Germinal center (tissue), 1 donor: ENCODE results near the gene YES1.
"Not testable (repeated sequence)": the region's sequence is repeated elsewhere in the genome, so short reads cannot be mapped to it uniquely, and the experiment has no call there.

Source experiments
- DNase-seq: peaks from one replicate; pipeline ENCODE4 v3.0.0; 2012; ENCODE audit warnings: mixed read lengths, low spot score

Gene YES1

DNA sequence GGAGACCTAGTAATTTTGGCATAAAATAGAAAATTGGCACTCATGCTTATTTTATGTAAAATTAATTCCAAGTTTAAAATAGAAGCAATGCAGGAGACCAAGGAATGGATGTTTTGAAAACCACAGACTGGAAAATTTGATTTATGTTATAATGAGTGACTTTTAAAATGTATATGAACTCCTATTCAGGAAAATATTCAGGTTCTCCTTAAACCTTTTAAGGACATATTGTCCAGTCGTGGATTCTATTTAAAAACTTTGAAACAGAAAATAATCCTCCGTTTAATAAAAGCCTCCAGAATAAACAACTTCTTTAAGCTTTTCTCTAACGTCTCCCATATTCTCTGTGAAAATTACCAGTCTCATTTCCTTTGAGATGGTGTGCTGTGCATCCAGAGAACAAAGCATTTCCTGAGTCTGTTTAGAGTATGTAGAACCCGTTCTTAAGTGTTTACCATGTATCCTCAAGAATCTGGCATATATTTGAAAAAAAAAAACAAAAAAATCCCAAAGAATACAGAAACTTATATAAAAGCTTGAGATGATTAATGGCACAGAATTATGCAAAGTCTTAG, 8.6 kb upstream of the YES1 start:
- no peak for DNase-seq

DNA sequence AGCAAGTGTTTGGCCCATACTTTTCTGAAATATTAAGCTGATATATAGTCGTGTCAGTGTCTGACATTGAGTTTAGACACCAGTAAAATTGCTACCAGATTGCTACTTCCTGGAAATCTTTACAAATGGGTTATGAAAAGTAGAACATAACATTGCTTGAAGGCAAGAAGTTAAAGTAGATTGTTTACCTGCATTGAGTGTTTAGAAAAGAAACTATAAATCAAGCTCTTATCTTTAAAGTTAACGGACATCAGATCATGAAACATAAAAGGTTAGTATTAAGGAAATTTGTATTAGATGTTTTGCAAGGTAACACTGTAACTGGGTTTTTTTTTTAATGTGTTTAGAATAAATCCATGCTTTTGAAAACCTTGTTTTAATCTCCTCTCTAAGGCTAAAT, 4.8 kb upstream of the YES1 start:
- no peak for DNase-seq

DNA sequence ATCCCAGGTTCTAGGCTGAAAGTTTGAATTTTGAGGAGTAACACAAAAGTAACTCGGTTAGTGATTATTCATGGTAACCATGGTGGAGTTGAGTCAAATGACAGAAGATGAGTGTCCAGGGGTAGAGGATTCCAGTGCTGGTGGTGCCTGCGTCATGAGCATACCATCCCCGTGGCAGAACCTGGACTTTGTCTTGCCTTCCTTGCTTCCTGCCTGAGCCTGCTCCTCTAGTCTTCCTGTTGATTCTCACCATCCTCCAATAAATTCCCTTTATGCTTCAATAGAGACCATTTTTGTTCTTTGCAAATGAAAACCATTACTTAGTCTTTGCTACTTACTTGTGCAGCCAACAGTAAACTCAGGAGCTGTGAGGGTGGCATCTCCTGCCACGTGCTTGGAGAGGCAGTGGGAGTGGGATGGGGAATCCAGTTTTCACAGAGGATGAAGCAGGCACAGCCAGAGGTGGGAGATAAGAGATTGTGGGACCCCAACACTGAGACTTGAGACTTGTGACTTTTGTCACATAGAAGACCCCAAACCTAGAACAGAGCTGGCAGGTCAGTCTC, 4.1 kb upstream of the YES1 start:
- DNase-seq = no peak

DNA sequence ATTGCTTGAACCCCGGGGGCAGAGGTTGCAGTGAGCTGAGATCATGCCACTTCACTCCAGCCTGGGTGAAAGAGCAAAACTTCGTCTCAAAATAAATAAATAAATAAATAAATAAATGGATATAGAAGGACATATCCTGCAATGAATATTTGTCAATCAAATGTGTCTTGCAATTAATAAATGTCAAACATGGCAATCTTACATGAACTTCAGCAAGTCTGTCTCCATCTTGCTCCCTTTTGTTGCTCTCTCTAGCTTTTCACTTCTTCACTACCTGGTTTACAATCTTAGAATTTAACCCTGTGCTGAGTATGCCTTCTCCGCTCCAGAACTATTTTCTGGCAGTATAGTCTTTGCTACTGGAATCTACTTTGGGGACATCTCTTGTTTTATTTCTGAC, 3.3 kb upstream of the YES1 start:
- no peak for DNase-seq

DNA sequence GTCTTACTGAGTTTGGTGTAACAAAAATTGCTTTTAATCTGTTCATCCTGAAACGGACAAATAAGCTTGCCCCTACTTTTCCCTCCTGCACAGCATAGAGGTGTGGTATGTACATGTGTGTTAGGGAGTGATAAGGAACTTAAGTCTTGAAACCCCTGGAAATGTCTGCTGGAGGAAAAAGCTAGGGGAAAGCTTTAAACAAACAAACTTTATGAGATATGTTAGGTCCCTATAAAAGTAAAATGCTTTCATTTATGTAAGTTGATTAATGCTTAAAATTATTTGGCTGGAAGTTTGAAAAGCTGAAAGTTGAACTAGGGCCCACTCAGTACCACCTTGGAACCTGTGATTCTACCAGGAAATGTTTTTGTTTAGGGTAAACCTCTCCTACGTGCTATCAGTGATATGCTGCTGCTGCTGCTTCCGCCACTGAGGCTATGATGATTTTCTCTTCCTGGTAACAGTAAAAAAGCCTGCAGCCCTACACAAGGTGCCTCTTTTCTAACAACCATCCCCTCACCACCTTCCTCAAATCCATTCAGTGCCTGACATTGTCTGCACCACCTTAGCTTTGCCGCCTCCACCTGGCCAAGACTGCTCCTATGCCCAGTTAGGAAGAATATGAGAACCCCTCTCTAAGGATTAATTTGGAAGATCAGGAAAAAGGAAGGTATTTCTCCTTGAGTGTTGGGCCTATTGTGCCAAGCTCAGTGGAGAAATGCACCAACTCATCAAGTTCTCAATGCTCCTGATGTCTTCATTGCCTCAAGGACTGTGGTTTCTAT, 2.5 kb upstream of the YES1 start:
- DNase-seq = no peak

DNA sequence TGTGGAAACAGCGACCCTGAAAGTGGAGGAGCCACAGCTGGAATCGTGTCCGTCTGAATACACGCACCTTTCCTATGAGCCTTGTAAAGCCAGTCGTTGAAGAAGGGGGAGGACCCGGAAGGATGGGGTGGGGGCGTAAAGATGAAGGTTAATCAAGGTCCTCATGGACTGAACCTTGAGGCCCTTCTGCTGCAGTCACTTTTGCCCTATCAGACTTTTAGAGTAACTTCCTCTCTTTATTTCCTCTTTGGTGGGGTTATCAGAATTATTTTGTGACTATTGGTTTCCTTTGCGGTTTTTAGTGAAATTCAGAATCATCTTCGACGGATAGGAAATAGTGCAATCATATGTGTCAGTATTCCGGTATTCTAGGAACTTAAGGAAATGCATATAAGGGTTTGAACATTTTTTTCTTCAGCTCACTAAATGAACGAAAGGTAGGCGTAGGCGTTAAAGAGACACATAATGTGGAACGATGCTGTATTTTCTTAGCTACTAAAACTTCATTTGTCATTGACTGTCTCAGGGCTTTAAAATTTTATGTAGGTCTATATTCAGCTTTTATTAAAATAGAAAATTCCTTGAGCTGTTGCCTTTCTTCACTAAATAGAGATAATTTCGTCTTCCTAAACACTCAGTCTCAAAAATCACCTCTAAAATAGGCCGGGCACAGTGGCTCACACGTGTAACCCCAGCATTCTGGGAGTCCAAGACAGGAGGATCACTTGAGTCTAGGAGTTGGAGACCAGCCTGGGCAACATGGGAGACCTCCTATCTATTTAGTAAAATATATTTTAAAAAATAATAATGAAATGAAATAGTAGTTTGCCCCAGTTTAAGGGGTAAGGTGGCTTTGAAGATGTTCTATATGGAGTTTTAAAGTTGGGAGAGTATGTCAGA, 1.4 kb upstream of the YES1 start:
- peak; percentile 33 for DNase-seq

DNA sequence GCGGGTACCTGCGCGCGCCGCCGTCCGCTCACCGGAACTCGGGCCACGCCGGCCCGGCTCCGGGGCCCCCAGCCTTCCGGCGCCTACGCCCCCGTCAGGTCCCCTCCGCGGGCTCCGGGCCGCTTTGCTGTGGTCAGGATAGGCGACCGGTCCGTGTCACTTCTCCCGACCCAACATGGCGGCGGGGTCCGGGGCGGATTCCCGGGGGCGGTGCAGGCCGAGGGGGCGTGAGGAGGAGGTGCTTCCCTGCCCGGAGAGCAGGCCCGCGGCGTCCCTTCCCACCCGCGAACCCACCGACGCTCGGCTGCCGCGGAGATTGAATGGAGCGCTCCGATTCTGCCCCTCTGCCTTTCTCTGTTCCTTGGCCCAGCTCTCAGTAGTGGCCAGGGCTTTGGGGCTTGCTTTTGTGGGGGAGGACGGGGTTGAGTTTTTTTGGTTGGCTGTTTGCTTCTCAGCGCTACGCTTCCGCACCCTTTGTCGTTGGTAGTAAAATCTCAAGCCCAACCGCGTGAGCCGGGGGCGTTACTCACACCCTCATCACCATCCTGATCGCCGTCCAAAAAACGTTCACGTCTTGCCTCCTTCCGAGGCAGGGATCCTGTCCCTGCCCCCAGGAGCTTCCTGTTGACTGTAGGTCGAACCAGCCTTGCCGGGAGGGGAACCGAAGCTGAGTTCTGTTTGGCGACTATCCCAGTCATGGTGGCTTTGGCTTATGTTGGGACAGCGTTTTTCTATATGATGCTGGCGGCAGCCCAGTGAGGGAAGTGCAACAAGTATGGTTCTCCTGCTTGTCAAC, 532 bp upstream of the YES1 start:
- DNase-seq = peak; percentile 57

DNA sequence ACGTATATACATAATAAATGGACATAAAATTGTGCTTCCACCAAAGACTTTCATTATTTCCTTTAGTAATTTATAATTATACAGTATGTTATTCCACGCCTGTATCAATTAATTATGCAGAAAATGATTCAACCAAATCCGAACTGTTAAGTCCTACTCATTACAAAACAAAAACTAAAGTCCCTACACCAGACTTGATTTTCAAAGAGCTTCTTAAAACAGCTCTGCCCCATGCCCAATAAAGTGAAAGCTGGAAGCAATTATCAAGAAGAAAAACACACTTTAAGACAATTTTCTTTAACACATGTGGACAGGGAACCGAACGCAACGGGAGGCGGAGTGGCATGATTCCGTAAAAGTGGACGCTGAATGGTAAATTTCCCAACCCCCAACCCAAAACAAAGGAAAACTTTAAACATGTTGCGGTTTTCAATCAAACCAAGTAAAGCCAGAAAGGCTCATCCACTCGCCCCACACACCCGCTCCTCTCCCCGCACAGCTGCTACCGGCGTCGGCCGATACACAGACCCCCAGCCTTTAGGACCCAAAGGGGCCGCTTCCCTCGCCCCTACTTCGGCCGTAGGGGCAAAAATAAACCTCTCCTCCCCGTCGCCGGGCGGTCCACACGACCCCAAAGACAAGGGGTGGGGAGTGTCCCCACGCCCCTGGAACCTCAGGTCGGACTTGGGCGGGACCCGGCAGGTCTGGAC, 705 bp downstream of the YES1 start:
- DNase-seq = no peak

DNA sequence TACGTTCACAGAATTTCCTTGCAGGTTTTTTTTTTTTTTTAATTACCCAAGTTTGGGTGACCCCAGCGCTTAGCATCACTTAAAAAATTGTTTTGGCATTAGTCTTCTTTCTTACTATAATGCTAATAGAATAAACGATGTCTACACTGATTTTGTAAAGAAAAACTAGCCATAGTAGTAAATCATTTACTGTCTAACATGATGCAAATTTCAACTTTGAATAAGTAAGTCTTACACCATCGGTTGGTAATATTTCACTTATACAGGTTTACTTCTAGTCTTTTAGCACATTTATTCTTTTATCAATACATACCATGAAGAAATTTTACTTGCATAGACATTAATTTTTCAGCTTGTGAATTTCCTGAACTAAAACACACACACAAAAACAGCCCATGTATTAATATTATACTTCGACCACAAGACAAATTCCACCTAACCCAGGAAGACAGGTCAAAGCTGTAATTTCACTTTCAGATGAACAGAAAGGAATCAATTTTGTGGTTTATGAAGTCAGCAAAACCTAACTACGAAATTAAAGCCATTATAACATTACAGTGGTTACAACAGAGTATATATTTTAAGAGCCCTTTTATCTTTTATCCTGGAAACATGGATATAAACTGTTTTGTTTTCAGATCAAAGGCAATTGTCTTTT, 1.9 kb downstream of the YES1 start:
- no peak for DNase-seq

DNA sequence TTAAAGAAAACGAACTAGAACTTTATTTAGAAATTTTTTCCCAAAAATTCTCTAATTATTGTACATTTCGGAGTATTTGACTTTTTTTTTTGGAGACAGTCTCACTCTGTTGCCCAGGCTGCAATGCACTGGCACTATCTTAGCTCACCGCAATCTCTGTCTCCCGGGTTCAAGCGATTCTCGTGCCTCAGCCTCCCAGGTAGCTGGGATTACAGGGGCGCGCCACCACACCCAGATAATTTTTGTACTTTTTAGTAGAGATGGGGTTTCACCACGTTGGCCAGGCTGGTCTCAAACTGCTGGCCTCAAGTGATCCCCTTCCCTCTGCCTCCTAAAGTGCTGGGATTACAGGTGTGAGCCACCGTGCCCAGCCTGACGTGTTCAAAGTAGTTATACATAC, 2.8 kb downstream of the YES1 start:
- not testable (repeated sequence) for DNase-seq

DNA sequence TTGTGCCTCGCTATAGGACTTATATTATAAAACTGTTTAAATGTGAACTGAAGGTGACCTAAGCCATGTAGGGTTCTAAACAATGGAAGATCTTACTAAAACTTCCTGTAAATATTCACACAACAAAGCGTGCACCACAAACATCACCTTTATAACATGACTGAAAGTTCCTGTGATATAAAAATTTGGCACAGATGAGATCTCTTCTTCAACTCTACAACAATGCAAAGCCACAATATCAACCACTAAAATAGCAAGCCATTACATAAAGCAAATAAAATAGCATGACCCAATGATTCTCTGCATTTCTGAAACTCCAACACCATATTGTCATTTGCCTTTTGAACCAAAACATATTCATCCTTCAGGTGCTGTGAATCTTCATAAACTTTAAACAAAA, 3.5 kb downstream of the YES1 start:
- DNase-seq = no peak

DNA sequence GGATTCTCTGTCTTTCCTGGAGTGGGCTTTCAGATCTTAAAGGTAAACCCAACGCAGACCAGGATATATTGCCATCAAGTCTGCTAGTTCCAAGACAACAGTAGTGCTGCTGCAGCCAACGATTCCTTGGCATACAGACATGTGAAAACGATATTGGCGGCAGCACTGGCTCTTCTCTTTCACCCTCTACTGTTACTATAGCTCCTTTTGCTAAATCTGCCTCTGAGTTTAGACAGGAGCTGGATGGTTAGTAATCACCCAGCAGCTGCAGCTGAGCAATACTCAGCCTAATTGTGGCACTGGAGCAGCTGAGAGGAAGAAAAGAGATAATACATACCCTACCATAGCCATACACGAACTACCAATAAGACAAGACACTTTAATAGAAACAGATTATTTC, 4.0 kb downstream of the YES1 start:
- DNase-seq = no peak

DNA sequence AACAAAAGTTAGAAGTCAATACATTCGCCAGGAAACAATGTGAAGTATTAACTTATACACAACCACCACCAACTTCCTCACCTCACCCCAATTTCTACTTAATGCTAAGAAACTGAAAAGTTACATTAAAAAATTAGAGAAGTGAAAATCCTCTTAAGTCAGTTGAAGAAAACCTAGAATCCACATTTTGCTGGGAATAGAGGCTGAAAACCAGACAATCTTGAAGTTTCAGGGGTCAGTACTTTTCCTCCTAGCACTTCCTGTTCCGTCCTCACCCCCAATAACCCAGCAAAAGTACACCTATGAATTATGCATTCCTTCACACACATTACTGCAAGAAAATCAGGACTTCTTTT, 6.3 kb downstream of the YES1 start:
- DNase-seq = no peak

DNA sequence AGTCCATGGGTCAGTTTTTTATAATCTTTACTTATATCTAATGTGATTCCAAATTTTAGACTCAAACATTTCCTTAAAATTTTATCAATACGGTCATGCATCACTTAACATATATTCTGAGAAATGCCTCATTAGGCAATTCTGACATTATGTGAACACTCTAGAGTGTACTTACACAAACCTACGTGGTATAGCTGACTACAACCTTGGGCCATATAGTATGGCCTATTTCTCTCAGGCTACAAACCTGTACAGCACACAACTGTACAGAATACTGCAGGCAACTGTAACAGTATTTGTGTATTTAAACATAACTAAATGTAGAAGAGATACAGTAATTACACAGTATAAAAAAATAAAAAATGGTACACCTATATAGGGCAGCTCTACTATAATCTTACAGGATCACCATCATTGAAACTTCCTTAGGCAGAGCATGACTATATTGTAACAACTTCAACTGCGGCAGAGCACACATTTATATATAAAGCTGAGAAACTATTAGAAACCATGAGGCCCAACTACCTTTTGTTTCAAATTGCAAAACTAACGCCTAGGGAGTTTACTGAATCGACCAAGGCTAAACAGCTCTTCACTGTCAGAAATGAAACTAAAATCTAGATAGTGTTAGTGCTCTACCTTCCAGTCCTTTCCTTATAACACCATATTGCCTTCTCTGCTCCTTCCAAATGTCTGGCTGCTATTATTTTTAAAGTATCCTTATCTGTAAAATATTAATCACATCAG, 6.9 kb downstream of the YES1 start:
- no peak for DNase-seq

DNA sequence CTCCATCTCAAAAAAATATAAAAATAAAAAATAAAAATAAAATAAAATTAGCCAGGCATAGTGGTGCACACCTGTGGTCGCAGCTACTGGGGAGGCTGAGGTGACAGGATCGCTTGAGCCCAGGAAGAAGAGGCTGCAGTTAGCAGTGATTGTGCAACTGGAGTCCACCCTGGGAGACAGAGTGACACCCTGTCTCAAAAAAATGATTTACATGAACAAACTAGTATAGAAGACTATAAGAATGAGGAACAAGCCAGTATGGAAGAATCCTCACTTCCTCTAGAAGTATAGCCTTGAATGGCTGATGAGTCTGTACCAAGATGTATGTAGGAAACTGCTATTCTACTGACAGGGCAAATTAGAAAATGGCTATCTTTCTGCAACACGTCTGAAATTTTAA, 10.9 kb downstream of the YES1 start:
- DNase-seq = no peak

DNA sequence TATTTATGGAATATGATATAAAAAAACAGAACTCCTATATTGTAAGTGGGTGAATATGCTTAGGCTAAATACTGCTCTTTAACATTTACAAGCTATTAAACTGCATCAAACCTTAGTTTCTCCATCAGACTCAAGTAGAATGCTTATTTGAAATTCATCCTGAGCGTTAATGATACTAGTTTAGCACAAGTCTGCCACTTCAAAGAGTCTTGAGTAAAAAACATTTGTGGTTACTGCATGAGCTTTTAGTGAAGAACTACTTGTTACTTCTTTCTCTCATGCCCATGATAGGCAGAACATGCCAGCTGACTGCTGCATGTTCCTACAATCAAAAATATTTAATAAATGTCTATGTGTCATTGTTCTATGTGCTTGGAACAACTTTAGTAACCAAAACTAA, 12.1 kb downstream of the YES1 start:
- no peak for DNase-seq

DNA sequence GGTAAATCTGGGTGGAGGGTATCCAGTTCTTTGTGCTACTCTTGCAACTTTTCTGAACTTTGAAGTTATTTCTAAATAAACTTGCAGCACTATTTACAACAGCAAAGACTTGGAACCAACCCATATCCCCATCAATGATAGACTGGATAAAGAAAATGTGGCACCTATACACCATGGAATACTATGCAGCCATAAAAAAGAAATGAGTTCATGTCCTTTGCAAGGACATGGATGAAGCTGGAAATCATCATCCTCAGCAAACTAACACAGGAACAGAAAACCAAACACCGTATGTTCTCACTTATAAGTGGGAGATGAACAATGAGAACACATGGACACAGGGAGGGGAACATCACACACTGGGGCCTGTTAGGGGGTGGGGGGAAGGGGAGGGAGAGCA, 16.7 kb downstream of the YES1 start:
- not testable (repeated sequence) for DNase-seq

DNA sequence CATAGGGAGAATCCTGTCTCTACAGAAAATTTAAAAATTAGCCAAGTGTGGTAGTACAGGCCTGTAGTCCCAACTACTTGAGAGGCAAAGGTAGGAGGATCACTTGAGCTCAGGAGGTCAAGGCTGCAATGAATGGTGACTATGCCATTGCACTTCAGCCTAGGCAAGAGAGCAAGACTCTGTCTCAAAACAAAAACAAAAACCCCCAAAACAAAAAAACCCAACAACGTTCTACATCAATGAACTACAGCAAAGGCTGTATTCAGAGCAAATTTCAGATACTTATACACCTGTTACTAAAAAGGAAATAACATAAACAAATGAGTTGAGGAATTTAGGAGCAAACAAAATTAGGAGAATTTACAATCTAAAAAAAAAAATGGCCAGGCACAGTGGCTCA, 22.6 kb downstream of the YES1 start:
- no peak for DNase-seq

DNA sequence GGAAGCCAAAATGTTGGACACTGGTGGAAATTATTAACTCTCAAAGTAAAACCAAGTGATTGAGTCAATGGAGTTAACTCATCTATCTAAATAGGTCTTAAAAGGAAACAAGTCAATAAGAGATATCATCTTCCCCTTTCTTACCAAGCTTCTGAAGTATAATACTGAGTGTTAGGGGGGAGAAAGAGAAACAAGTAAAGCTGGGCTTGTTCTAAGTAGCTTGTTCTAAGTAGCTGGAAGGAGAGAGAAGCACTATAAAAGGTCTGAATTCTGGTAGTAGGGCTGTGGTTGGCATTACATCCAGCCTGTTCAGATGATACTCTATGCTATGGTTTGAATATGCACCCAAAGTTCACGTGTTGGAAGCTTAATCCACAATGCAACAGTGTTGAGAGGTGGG, 26.8 kb downstream of the YES1 start:
- no peak for DNase-seq
